Heart left ventricle (tissue), 13 donors: ENCODE measurements around the gene GTPBP8.
"Not testable (repeated sequence)": the region's sequence is repeated elsewhere in the genome, so short reads cannot be mapped to it uniquely, and the experiment has no call there.

Experiments used
- POLR2A ChIP-seq, 2 donors: fragments of 450-650 bp; IDR thresholded peaks; one replicate each; pipeline ENCODE4 v1.6.1; 2017; ENCODE audit warnings: antibody characterized with exemption in 2 of 2, mild to moderate bottlenecking in 2 of 2, moderate library complexity in 2 of 2
- TF ChIP-seq, protein P1 (sequence below), 12 donors: fragments of 200-600 bp; sonication (generic) in 4 of 12; IDR thresholded peaks; one replicate each; pipeline versions ENCODE4 v1.5.0 to v1.8.0; 2018 to 2022; ENCODE audit warnings: antibody characterized with exemption in 12 of 12, mild to moderate bottlenecking in 5 of 12
- donor health status: ischemic (EF 13 %, LVEDD 7.1; RV severe dilation, severe dysfunction).
- donor health status: DM: no; HTN: yes; CAD: no.
- donor health status: DM: no; HTN: no; CAD: no.
- donor health status: ischemic (EF 25% LVEDD 6.9; RV normal size, moderate dysfunction).
- donor health status: ischemic (EF 25% LVEDD 5.7; RV mildly dilated, moderate dysfunction).
- donor health status: ischemic (EF 35%, LVEDD 5.7; RV mildly dilated, moderate dysfunction).
- donor health status: nonischemic (EF 11% LVEDD 7.7; RV severe dilation, severe dysfunction).
- donor health status: DM: yes; HTN: yes; CAD: no.
- donor health status: PGD.
- donor health status: ischemic (EF 29% LVEDD 5.4; RV normal size, mild dysfunction).
- donor health status: nonischemic (EF 23%, LVEDD 6.1; RV moderate dilation, normal function).

DNA sequence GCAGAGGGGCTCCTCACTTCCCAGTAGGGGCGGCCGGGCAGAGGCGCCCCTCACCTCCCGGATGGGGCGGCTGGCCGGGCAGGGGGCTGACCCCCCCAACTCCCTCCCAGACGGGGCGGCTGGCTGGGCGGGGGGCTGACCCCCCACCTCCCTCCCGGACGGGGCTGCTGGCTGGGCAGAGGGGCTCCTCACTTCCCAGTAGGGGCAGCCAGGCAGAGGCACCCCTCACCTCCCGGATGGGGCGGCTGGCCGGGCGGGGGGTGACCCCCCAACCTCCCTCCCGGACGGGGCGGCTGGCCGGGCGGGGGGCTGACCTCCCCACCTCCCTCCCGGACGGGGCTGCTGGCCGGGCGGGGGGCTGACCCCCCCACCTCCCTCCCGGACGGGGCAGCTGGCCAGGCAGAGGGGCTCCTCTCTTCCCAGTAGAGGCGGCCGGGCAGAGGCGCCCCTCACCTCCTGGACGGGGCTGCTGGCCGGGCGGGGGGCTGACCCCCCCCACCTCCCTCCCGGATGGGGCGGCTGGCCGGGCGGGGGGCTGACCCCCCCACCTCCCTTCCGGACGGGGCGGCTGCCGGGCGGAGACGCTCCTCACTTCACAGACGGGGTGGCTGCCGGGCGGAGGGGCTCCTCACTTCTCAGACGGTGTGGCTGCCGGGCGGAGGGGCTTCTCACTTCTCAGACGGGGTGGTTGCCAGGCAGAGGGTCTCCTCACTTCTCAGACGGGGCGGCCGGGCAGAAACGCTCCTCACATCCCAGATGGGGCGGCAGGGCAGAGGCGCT is 55.6 kb downstream of the GTPBP8 start:
- TF ChIP-seq, protein P1, sequence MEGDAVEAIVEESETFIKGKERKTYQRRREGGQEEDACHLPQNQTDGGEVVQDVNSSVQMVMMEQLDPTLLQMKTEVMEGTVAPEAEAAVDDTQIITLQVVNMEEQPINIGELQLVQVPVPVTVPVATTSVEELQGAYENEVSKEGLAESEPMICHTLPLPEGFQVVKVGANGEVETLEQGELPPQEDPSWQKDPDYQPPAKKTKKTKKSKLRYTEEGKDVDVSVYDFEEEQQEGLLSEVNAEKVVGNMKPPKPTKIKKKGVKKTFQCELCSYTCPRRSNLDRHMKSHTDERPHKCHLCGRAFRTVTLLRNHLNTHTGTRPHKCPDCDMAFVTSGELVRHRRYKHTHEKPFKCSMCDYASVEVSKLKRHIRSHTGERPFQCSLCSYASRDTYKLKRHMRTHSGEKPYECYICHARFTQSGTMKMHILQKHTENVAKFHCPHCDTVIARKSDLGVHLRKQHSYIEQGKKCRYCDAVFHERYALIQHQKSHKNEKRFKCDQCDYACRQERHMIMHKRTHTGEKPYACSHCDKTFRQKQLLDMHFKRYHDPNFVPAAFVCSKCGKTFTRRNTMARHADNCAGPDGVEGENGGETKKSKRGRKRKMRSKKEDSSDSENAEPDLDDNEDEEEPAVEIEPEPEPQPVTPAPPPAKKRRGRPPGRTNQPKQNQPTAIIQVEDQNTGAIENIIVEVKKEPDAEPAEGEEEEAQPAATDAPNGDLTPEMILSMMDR (IDR thresholded peaks at IDR 0.05) = not testable (repeated sequence)
- TF ChIP-seq POLR2A (IDR thresholded peaks at IDR 0.05) = not testable (repeated sequence)
